B cell (primary cell): ENCODE results near the gene PTPN4.

Source experiments
- CTCF ChIP-seq: fragments of 200-600 bp; IDR thresholded peaks from one replicate; pipeline ENCODE4 v1.8.0; 2022; ENCODE audit warnings: antibody characterized with exemption, mild to moderate bottlenecking
- EZH2 ChIP-seq: IDR thresholded peaks from 2 replicates; pipeline ENCODE4 v1.6.1; 2012; ENCODE audit warnings: borderline replicate concordance, low read depth, mild to moderate bottlenecking, moderate library complexity, low read length; ENCODE audit not compliant: insufficient read depth, poor library complexity, severe bottlenecking

GRCh38 chr2:119939915-119940314, 180.2 kb downstream of the PTPN4 start:
- TF ChIP-seq CTCF, result no peak
- no peak for TF ChIP-seq EZH2
